Neutrophil (primary cell): ENCODE measurements around the gene ADGRD1.

Experiments used
- H3K27ac ChIP-seq: fragments of 200-600 bp; sonication (generic); 2 replicates; pipeline ENCODE4 v1.5.1; 2016; ENCODE audit warnings: mild to moderate bottlenecking, moderate library complexity
- H3K27me3 ChIP-seq: fragments of 200-600 bp; sonication (generic); 2 replicates; pipeline ENCODE4 v1.6.0; 2016; ENCODE audit warnings: mild to moderate bottlenecking
- H3K36me3 ChIP-seq: fragments of 200-600 bp; sonication (generic); 2 replicates; pipeline ENCODE4 v1.5.1; 2017
- H3K4me1 ChIP-seq, 2 experiments: fragments of 200-600 bp in 1 of 2; sonication (generic) in 1 of 2; 1 replicate in 1 of 2; 2 replicates in 1 of 2; pipeline versions ENCODE4 v1.5.1 to v1.6.1; 2013 to 2016; ENCODE audit warnings: low read depth in 1 of 2, low read length in 1 of 2, mild to moderate bottlenecking in 1 of 2, moderate library complexity in 1 of 2; ENCODE audit not compliant: control insufficient read depth in 1 of 2, insufficient read depth in 1 of 2
- H3K4me3 ChIP-seq, 2 experiments: fragments of 200-600 bp in 1 of 2; sonication (generic) in 1 of 2; 1 replicate in 1 of 2; 2 replicates in 1 of 2; pipeline ENCODE4 v1.5.1; 2013 to 2016; ENCODE audit warnings: low read depth in 1 of 2, low read length in 1 of 2, mild to moderate bottlenecking in 1 of 2, moderate library complexity in 1 of 2
- H3K9me3 ChIP-seq: fragments of 200-600 bp; sonication (generic); 2 replicates; pipeline ENCODE4 v1.5.1; 2016
- TF ChIP-seq, protein P1 (sequence below): fragments of 200-600 bp; sonication (generic); IDR thresholded peaks from 2 replicates; pipeline ENCODE4 v1.5.1; 2016; ENCODE audit warnings: antibody characterized with exemption

ADGRD1 gene

DNA sequence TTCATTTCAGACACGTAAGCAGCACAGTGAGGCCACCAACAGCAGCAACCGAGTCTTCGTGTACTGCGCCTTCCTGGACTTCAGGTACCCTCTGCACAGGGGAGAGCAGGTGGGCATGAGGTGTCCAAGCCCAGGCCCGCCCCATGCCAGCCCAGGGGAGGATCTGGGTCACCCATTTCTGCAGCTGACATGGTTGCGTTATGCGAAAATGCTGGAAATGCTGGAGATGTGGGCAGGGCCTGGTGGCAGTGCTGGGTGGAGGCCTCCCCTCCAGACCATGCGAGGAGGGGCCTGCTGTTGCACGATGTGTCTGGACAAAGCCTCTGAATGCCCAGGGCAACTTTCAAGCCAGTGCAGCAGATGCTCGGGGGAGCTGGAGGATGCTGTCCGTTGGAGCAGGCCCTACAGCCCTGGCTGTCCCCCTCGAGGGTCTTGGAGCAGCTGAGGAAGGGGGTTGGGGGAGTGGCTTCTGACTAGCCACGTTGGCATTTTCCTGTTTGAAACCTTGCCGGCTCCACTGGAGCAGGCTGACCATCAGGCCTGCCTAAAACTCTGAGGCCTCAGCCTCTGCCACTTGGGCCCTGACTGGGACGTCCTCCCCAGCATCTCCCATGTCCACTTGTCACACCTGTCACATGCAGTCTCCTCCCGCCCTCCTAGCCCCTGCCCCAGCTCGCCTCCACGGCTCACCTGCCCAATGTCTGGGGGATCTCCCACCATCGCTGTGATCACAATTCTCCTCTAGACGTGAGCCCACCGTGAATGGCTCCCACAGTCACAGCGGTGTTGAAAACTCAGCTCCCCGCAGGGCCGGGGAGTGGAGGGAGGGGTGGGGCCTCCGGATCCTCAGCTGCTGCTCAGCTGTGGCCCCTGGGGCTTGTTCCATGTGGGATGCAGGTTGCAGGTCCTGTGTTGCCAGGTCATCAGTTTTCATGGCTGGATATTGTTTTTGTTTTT, 123.4 kb downstream of the ADGRD1 start:
- no peak overlapping the region for H3K4me3 ChIP-seq
- TF ChIP-seq, protein P1, sequence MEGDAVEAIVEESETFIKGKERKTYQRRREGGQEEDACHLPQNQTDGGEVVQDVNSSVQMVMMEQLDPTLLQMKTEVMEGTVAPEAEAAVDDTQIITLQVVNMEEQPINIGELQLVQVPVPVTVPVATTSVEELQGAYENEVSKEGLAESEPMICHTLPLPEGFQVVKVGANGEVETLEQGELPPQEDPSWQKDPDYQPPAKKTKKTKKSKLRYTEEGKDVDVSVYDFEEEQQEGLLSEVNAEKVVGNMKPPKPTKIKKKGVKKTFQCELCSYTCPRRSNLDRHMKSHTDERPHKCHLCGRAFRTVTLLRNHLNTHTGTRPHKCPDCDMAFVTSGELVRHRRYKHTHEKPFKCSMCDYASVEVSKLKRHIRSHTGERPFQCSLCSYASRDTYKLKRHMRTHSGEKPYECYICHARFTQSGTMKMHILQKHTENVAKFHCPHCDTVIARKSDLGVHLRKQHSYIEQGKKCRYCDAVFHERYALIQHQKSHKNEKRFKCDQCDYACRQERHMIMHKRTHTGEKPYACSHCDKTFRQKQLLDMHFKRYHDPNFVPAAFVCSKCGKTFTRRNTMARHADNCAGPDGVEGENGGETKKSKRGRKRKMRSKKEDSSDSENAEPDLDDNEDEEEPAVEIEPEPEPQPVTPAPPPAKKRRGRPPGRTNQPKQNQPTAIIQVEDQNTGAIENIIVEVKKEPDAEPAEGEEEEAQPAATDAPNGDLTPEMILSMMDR, result no peak
- no peak overlapping the region for H3K27ac ChIP-seq
- H3K27me3 ChIP-seq, result no peaks in the 10 kb centered on the region
- H3K4me1 ChIP-seq, result no peaks in the 10 kb centered on the region
- H3K9me3 ChIP-seq, result no peaks in the 10 kb centered on the region
- H3K36me3 ChIP-seq, result no peaks in the 10 kb centered on the region

- no peak overlapping the region for H3K4me3 ChIP-seq
- no peaks in the 10 kb centered on the region for H3K36me3 ChIP-seq
- no peaks in the 10 kb centered on the region for H3K27me3 ChIP-seq
- H3K4me1 ChIP-seq, result no peaks in the 10 kb centered on the region
- no peak overlapping the region for H3K27ac ChIP-seq
- TF ChIP-seq, protein P1, result no peak
- no peaks in the 10 kb centered on the region for H3K9me3 ChIP-seq
These were observed 124.3 kb downstream of the ADGRD1 start for GRCh38 chr12:131077931-131078391.

GRCh38 chr12:131082290-131083194, 128.8 kb downstream of the ADGRD1 start:
- no peaks in the 10 kb centered on the region for H3K27me3 ChIP-seq
- H3K4me1 ChIP-seq, result no peaks in the 10 kb centered on the region
- H3K4me3 ChIP-seq, result no peak overlapping the region
- H3K36me3 ChIP-seq, result no peaks in the 10 kb centered on the region
- TF ChIP-seq, protein P1, result no peak
- H3K27ac ChIP-seq, result no peak overlapping the region
- H3K9me3 ChIP-seq, result no peaks in the 10 kb centered on the region

DNA sequence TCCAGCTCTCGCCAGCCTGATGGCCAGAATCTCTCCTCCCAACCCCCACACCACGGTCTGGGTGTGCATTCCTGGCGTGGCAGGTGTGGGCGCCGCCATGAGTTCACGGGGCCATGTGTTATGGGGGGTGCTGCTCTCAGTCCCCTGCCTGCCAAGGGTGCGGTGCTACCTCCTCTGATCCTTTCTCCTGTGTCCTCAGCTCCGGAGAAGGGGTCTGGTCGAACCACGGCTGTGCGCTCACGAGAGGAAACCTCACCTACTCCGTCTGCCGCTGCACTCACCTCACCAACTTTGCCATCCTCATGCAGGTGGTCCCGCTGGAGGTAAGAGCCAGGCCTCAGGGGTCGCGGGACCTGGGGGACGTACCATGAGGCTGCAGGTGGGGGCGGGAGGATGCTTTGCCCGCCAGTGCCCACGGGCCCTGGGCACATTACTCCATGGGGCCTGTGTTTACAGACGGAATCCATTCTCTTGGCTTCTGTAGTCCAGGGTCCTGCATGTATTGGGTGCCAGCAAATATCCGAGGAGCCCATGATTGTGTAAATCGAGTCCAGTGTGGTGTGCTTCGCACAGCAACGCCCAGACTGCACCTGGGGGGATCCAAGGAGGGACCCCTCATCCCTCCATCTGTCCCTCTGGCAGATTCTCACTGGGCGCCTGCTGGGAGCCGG, 130.8 kb downstream of the ADGRD1 start:
- Histone ChIP-seq H3K4me3 (no peak overlapping the region), H3K36me3 (no peaks in the 10 kb centered on the region), H3K9me3 (no peaks in the 10 kb centered on the region), H3K27ac (no peak overlapping the region), H3K4me1 (no peaks in the 10 kb centered on the region), H3K27me3 (no peaks in the 10 kb centered on the region)
- TF ChIP-seq, protein P1, result no peak

GRCh38 chr12:131085125-131085815, 131.6 kb downstream of the ADGRD1 start:
- Histone ChIP-seq H3K4me1 (no peaks in the 10 kb centered on the region), H3K36me3 (no peaks in the 10 kb centered on the region), H3K27me3 (no peaks in the 10 kb centered on the region), H3K27ac (no peak overlapping the region), H3K9me3 (no peaks in the 10 kb centered on the region), H3K4me3 (no peak overlapping the region)
- TF ChIP-seq, protein P1, result no peak
